Measurements from ENCODE around the gene GJC1. TPM values are rescaled to one million over a fixed set of nuclear protein-coding genes. Genes with fewer than 3 reads are reported as not detected.

Gene GJC1
- total RNA-seq, 1 experiment from 2014 or later = 119 TPM

DNA sequence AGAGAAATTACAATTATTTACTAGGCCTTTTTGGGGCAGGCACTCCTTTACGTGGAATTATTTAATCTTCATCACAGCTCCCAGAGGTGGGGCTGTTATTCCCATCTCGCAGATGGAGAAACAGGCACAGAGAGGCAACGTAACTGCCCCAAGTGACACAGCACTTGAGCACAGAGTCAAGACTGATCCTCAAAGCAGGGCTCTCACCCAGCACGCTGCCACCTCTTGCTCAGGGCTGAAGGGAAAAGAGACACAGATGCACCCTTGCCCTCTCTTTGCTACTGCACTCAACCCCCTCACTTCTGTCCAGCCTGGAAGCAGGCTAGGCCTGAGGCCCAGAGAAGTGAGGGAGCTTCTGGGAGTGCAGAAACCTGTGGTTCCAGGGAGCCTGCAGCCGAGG lies 66.9 kb downstream of the GJC1 start:
- no peak overlapping the region; the same call in 1 of the 2 replicates for H3K14ac ChIP-seq (ENCODE audit: insufficient read depth, low read length)
- no peak overlapping the region for H3K23ac ChIP-seq (ENCODE audit: insufficient read length, low read depth, low read length)
- no peaks in the 10 kb centered on the region for H3K79me2 ChIP-seq (ENCODE audit: insufficient read depth, low read length)
- TF ChIP-seq, protein P1, sequence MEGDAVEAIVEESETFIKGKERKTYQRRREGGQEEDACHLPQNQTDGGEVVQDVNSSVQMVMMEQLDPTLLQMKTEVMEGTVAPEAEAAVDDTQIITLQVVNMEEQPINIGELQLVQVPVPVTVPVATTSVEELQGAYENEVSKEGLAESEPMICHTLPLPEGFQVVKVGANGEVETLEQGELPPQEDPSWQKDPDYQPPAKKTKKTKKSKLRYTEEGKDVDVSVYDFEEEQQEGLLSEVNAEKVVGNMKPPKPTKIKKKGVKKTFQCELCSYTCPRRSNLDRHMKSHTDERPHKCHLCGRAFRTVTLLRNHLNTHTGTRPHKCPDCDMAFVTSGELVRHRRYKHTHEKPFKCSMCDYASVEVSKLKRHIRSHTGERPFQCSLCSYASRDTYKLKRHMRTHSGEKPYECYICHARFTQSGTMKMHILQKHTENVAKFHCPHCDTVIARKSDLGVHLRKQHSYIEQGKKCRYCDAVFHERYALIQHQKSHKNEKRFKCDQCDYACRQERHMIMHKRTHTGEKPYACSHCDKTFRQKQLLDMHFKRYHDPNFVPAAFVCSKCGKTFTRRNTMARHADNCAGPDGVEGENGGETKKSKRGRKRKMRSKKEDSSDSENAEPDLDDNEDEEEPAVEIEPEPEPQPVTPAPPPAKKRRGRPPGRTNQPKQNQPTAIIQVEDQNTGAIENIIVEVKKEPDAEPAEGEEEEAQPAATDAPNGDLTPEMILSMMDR (conservative IDR thresholded peaks at IDR 0.05) = no peak
- no peaks in the 10 kb centered on the region for H3K79me1 ChIP-seq (ENCODE audit: insufficient read depth, low read depth, low read length, poor library complexity, severe bottlenecking)
- H4K8ac ChIP-seq (replicated peaks; ENCODE audit: insufficient read length, low read depth, low read length) = no peak overlapping the region
- H3K27me3 ChIP-seq (ENCODE audit: insufficient read depth, low read length) = peaks cover 6% of the 10 kb centered on the region; the same call in 1 of the 2 replicates
- Mint-ChIP-seq H3K27ac (no peak overlapping the region), H3K4me1 (peaks cover 16 to 24% of the 10 kb centered on the region in 2 experiments), H3K9me3 (no peaks in the 10 kb centered on the region; a peak in 1 of 5 replicates), H3K27me3 (ENCODE audit: low read depth) (peaks cover 59% of the 10 kb centered on the region), H3K4me3 (no peak overlapping the region), H3K36me3 (ENCODE audit: insufficient read depth in 1 of 3, low read depth in 3 of 3) (no peaks in the 10 kb centered on the region)
- no peaks in the 10 kb centered on the region for H4K20me1 ChIP-seq (ENCODE audit: control insufficient read depth, insufficient read depth, insufficient read length)
- DNase-seq = peak; percentile 29
- H2BK15ac ChIP-seq (ENCODE audit: low read depth, low read length) = no peak overlapping the region
- H2AFZ ChIP-seq (ENCODE audit: low read length) = no peak overlapping the region
- H3K9ac ChIP-seq (ENCODE audit: extremely low read depth, insufficient read length, low read length) = no peak overlapping the region
- H3K4me1 ChIP-seq (ENCODE audit: insufficient read depth, low read length) = no peaks in the 10 kb centered on the region
- peaks cover 7% of the 10 kb centered on the region for H3K23me2 ChIP-seq (ENCODE audit: insufficient read length, low read depth, low read length, poor library complexity, severe bottlenecking)
- no peak overlapping the region for H4K5ac ChIP-seq (ENCODE audit: insufficient read length, low read depth, low read length)
- H2BK120ac ChIP-seq (ENCODE audit: low read depth, low read length, poor library complexity, severe bottlenecking) = no peak overlapping the region
- H3K27ac ChIP-seq (ENCODE audit: insufficient read length, low read depth, low read length) = no peak overlapping the region
- no peaks in the 10 kb centered on the region for H3K9me3 ChIP-seq (ENCODE audit: control insufficient read depth, low read depth, low read length)
- no peak overlapping the region for H2BK5ac ChIP-seq (ENCODE audit: insufficient read length, low read length)
- H3K18ac ChIP-seq (ENCODE audit: insufficient read length, low read depth, low read length) = no peak overlapping the region
- no peak overlapping the region for H3K4ac ChIP-seq (ENCODE audit: low read depth, low read length)
- H3K56ac ChIP-seq (ENCODE audit: insufficient read length, low read depth, low read length) = no peak overlapping the region
- H3K4me2 ChIP-seq (ENCODE audit: insufficient read depth, insufficient read length, low read length) = no peak overlapping the region
- no peak overlapping the region for H4K91ac ChIP-seq (ENCODE audit: insufficient read length, low read depth, low read length)
- WGBS (ENCODE audit: extremely low coverage, insufficient read length, low lambda C conversion rate) = no CpG with 5 or more reads among the region's 5 CpGs
- no peak overlapping the region for H2AK5ac ChIP-seq (ENCODE audit: insufficient read length, low read length)
- H2BK12ac ChIP-seq (ENCODE audit: insufficient read length, low read depth, low read length) = no peak overlapping the region
- no peak overlapping the region for H3T11ph ChIP-seq (ENCODE audit: low read length)
- no peak overlapping the region for H2BK20ac ChIP-seq (ENCODE audit: low read depth, low read length, poor library complexity, severe bottlenecking)
